ENCODE measurements around the gene CD44.
"Not testable (repeated sequence)": the region's sequence is repeated elsewhere in the genome, so short reads cannot be mapped to it uniquely, and the experiment has no call there.

CD44 gene

DNA sequence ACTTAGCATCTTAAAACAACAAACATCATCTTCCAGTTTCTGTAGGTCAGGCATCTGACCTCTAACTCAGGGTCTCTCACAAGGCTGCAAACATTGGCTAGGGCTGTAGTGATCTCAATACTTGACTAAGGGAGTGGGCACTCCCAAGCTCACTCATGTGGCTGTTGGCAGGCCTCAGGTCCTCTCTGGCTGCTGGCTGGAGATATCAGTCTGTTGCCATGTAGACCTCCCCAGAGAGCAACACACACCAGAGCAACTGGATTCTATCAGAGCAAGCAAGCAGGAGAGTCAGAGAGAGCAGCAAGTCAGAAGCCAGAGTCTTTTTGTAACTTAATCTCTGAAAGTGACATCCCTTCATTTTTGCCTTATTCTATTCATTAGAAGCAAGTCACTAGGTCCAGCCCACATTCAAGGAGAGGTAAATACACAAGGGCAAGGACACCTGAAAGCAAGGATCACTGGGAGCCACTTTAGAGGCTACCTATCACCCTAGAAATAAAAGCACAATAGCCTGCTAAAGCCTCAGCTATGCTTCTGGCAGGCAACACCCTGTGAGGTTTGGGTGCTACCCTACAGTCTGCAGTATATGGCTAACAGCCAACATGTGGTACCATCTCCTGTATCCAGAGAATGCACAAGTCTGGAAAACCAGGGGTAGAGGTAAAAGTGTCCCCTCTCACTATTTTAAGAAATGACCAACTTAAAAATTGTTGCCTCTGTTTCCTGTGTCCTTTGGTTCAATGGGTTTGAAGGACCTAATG is 33.5 kb upstream of the CD44 start:
- Histone ChIP-seq H3K4me3 (ENCODE audit: low read length) (no peak overlapping the region), H3K27me3 (ENCODE audit: insufficient read depth, low read length) (no peaks in the 10 kb centered on the region), H3K9me3 (ENCODE audit: low read length) (no peaks in the 10 kb centered on the region), H3K36me3 (ENCODE audit: insufficient read depth, low read length) (no peaks in the 10 kb centered on the region), H3K4me1 (ENCODE audit: insufficient read depth, low read length) (no peaks in the 10 kb centered on the region), H2AFZ (ENCODE audit: low read depth, low read length) (no peak overlapping the region)

DNA sequence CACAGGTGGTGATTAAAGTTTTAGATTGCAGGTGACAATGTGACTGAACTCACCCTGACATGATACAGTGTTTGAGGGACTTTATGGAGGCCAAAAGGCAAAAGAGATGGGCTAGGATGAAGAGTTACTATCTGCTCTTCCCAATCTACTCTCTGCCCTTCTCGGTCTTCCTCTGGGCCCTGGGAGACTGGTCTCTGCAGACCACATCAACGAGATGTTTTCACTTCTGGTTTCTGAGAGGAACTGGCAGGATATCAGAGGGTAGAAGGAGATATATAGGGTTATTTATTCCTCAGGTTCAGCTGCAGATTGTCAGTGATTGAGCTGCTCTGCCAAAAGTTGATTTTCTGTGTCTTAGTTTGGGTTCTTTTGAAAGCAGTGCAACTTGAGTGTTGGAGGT is 32.4 kb upstream of the CD44 start:
- no peaks in the 10 kb centered on the region for H3K36me3 ChIP-seq (ENCODE audit: insufficient read depth, low read length)
- H3K4me1 ChIP-seq (ENCODE audit: insufficient read depth, low read length), result no peaks in the 10 kb centered on the region
- H3K4me3 ChIP-seq (ENCODE audit: low read length), result no peak overlapping the region
- no peak overlapping the region for H2AFZ ChIP-seq (ENCODE audit: low read depth, low read length)
- no peaks in the 10 kb centered on the region for H3K27me3 ChIP-seq (ENCODE audit: insufficient read depth, low read length)
- H3K9me3 ChIP-seq (ENCODE audit: low read length), result no peaks in the 10 kb centered on the region

DNA sequence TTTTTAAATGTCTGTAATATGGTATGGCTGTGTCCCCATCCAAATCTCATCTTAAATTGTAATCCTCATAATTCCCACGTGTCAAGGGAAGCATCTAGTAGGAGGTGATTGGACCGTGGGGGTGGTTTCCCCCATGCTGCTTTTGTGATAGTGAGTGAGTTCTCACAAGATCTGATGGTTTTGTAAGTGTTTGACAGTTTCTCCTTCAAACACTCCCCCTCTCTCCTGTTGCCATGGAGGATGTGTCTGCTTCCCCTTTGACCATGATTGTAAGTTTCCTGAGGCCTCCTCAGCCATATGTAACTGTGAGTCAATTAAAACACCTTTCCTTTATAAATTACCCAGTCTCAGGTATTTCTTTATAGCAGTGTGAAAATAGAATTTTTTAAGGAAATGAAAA is 31.1 kb upstream of the CD44 start:
- no peaks in the 10 kb centered on the region for H3K4me1 ChIP-seq (ENCODE audit: insufficient read depth, low read length)
- H3K36me3 ChIP-seq (ENCODE audit: insufficient read depth, low read length), result no peaks in the 10 kb centered on the region
- peaks cover 3% of the 10 kb centered on the region for H3K27me3 ChIP-seq (ENCODE audit: insufficient read depth, low read length)
- H2AFZ ChIP-seq (ENCODE audit: low read depth, low read length), result no peak overlapping the region
- no peaks in the 10 kb centered on the region for H3K9me3 ChIP-seq (ENCODE audit: low read length)
- H3K4me3 ChIP-seq (ENCODE audit: low read length), result no peak overlapping the region

DNA sequence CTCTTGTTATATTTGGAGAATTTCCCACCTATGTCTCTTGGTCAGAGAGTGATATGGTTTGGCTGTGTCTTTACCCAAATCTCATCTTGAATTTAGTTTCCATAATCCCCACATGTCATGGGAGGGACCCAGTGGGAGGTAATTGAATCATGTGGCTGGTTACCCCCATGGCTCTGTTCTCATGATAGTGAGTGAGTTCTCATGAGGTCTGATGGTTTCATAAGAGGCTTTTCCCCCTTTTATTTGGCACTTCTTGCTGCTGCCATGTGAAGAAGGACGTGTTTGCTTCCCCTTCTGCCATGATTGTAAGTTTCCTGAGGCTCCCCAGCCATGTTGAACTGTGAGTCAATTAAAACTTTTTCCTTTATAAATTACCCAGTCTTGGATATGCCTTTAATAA is 30.6 kb upstream of the CD44 start:
- not testable (repeated sequence) for H3K4me1 ChIP-seq (ENCODE audit: insufficient read depth, low read length); H3K4me3 ChIP-seq (ENCODE audit: low read length); H3K9me3 ChIP-seq (ENCODE audit: low read length); H2AFZ ChIP-seq (ENCODE audit: low read depth, low read length); H3K27me3 ChIP-seq (ENCODE audit: insufficient read depth, low read length); H3K36me3 ChIP-seq (ENCODE audit: insufficient read depth, low read length)

DNA sequence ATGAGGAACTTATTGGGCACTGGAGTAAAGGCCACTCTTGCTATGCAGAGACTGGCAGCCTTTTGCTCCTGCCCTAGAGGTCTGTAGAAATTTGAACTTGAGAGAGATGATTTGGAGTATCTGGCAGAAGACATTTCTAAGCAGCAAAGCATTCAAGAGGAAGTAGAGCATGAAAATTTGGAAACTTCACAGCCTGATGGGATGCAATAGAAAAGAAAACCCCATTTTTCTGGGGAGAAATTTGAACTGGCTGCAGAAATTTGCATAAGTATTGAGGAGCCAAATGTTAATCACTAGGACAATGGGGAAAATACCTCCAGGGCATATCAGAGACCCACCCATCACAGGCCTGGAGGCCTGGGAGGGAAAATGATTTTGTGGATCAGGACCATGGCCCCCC is 29.9 kb upstream of the CD44 start:
- H3K36me3 ChIP-seq (ENCODE audit: insufficient read depth, low read length), result no peaks in the 10 kb centered on the region
- peaks cover 5% of the 10 kb centered on the region for H3K27me3 ChIP-seq (ENCODE audit: insufficient read depth, low read length)
- H3K9me3 ChIP-seq (ENCODE audit: low read length), result no peaks in the 10 kb centered on the region
- H3K4me3 ChIP-seq (ENCODE audit: low read length), result no peak overlapping the region
- no peaks in the 10 kb centered on the region for H3K4me1 ChIP-seq (ENCODE audit: insufficient read depth, low read length)
- H2AFZ ChIP-seq (ENCODE audit: low read depth, low read length), result no peak overlapping the region

DNA sequence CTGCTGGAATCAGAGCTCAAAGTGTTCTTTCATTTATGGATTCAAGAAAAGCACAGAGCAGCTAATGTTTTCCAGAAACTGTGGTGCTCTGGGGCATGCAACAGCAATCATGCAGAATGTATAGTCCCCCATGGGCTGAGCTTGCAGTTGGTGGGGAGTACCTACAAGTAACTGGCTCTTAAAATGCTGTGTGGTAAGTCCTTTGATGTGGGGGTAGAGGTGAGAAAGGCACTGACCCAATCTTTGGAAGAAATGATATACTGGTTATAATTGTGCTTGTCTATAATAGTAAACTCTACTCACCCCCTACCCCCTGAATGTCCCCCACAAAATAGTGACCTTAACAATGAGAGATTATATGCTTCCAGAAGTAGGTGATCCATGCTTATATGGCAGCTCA is 29.1 kb upstream of the CD44 start:
- Histone ChIP-seq H3K27me3 (ENCODE audit: insufficient read depth, low read length) (peaks cover 5% of the 10 kb centered on the region), H3K9me3 (ENCODE audit: low read length) (no peaks in the 10 kb centered on the region), H3K4me3 (ENCODE audit: low read length) (no peak overlapping the region), H2AFZ (ENCODE audit: low read depth, low read length) (no peak overlapping the region), H3K4me1 (ENCODE audit: insufficient read depth, low read length) (no peaks in the 10 kb centered on the region), H3K36me3 (ENCODE audit: insufficient read depth, low read length) (no peaks in the 10 kb centered on the region)

DNA sequence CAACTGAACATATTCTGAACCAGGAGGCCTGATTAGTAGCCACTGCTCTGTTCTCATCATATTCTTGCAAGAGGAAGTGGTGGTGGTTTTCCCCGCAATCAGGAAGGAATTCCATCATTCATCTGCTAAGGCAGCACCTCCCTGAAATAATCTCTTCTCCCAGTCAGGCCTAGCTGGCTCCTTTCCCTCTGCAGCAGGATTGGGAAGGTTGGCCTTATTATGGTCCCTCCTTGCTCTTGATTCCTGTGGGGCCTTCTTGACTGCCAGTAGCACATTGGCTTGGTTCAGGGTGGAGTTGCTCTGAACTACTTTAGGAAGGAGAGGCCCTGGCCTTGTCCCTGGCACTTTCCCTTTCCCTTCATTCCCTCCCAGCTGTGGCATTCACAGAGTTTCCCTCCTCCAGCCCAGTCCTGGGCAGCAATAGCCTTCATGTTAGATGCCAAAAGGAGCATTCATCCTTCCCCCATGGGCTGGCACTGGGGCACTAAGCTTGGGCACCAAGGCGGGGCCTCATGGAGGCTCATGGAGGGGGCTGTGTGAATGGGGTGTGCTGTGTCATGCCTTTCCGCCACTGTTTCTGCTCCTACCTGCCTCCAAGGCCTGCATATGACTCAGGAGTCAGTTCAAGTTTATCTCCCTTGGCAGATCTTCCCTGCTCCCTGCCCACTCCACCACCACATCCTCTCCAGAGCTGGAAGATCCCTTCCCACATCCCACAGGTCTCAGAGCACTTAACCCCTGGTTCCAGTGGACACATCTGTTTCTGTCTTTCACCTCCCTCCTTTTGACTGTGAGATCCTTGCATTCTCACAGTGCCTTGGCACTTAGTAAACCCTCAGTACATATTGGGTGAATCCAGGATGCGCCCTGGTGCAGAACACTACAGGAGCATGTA is 27.6 kb upstream of the CD44 start:
- no peaks in the 10 kb centered on the region for H3K9me3 ChIP-seq (ENCODE audit: low read length)
- H2AFZ ChIP-seq (ENCODE audit: low read depth, low read length), result no peak overlapping the region
- no peaks in the 10 kb centered on the region for H3K4me1 ChIP-seq (ENCODE audit: insufficient read depth, low read length)
- H3K36me3 ChIP-seq (ENCODE audit: insufficient read depth, low read length), result no peaks in the 10 kb centered on the region
- H3K27me3 ChIP-seq (ENCODE audit: insufficient read depth, low read length), result peaks cover 5% of the 10 kb centered on the region
- H3K4me3 ChIP-seq (ENCODE audit: low read length), result no peak overlapping the region

DNA sequence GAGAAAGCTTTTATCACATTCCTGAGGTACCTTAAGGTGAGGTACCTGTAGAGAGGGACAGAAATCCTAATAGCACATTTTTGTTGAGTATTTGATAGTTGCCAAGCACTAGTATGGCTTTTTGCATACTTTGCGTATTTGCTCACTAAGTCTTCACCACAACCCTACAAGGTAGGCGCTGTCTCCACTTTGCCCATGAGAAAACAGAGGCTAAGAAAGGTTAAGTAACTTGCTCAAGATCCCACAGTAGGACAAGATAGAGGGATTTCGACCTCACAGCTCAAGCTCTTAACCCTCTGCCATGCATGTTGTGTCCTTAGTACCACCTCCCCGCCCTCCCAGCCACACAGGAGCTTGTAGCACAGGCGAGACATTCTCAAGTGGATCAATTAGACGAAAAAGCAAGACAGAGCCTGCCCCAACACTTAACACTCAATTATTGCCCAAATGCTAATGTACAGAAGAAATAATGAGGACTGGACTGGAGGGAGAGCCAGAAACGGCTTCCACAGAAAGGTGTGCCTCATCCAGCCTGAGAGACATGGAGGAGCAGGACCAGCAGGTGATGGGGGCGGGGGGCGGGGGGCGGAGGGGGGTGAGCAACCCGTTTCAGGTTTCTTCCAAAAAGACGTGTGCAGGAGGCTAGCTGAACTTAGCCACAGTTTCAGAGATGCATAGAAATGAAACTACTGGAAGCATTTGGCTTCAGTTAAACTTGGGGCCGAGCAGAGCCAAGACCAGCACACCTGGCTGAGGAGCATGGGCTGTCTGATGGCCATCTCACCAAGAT is 26.7 kb upstream of the CD44 start:
- Histone ChIP-seq H3K36me3 (ENCODE audit: insufficient read depth, low read length) (no peaks in the 10 kb centered on the region), H3K4me1 (ENCODE audit: insufficient read depth, low read length) (no peaks in the 10 kb centered on the region), H3K27me3 (ENCODE audit: insufficient read depth, low read length) (peaks cover 5% of the 10 kb centered on the region), H2AFZ (ENCODE audit: low read depth, low read length) (no peak overlapping the region), H3K9me3 (ENCODE audit: low read length) (no peaks in the 10 kb centered on the region), H3K4me3 (ENCODE audit: low read length) (no peak overlapping the region)

DNA sequence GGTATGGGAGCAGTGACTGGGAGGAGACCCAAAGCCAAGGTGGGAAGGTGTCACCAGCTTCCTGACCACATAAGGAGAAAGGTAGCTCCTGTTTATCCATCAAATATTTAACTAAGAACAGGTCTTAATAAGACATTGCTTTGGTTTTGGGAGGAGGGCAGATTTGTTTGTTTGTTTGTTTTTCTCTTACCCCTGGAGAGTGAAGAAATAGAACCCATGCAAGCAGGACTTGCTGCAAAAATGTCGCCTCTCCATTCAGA is 26.2 kb upstream of the CD44 start:
- Histone ChIP-seq H2AFZ (ENCODE audit: low read depth, low read length) (no peak overlapping the region), H3K9me3 (ENCODE audit: low read length) (no peaks in the 10 kb centered on the region), H3K27me3 (ENCODE audit: insufficient read depth, low read length) (peaks cover 5% of the 10 kb centered on the region), H3K4me3 (ENCODE audit: low read length) (no peak overlapping the region), H3K36me3 (ENCODE audit: insufficient read depth, low read length) (no peaks in the 10 kb centered on the region), H3K4me1 (ENCODE audit: insufficient read depth, low read length) (no peaks in the 10 kb centered on the region)

DNA sequence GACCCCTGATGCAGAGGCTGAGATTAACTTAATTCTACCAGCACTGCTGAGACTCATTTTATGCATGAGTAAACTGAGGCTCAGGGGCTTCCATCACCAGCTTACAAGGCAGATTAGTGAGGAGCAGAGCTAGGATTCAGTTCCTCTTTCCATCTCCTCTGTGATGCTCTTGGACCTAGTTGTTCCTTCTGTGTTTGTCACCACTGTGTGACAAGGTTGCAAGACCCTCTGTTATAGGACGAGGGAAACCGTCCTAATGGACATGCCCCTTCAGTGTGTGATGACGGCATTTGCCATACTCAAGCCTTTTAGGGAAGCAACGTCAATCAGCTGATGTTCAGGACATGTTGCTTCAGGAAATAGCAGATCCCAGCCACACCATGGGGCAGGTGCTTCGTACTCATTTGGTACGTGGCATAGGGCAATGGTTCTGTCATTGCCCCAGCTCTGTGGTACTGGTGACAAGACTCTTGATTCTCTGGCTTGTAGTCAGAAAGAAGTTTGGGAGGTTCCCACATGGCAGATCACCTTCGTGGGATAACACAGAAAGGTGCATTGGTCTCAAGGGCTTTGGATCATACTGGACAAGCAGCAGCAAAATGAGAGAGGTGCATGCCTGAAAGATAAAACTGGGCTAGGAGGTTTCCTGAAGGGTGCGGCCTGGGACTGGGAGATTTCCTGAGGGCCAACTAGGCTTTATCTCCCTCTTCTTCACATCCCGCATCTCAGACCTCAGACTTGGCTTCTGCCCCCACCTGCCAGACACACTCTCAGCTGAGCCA is 23.9 kb upstream of the CD44 start:
- no peak overlapping the region for H2AFZ ChIP-seq (ENCODE audit: low read depth, low read length)
- no peaks in the 10 kb centered on the region for H3K36me3 ChIP-seq (ENCODE audit: insufficient read depth, low read length)
- no peaks in the 10 kb centered on the region for H3K4me1 ChIP-seq (ENCODE audit: insufficient read depth, low read length)
- no peaks in the 10 kb centered on the region for H3K9me3 ChIP-seq (ENCODE audit: low read length)
- H3K4me3 ChIP-seq (ENCODE audit: low read length), result no peak overlapping the region
- peaks cover 9% of the 10 kb centered on the region for H3K27me3 ChIP-seq (ENCODE audit: insufficient read depth, low read length)

DNA sequence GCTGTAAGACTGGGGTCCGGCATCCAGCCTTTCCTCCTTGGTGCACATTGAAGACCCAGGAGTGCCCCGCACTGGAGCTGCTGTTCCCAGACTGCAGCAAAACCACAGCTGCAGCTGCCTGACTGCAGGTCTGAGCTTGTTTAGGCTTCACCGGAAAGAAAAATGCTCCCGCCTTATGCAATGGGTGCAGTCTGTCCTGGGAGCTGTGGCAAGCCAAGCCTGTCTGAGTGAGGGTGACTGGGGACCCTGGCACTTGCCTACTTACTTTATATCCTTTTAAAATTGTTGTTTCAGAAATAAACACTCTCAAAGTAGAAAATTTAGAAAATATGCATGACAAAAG is 23.3 kb upstream of the CD44 start:
- Histone ChIP-seq H3K4me3 (ENCODE audit: low read length) (no peak overlapping the region), H3K27me3 (ENCODE audit: insufficient read depth, low read length) (peaks cover 12% of the 10 kb centered on the region), H3K9me3 (ENCODE audit: low read length) (no peaks in the 10 kb centered on the region), H3K4me1 (ENCODE audit: insufficient read depth, low read length) (no peaks in the 10 kb centered on the region), H2AFZ (ENCODE audit: low read depth, low read length) (no peak overlapping the region), H3K36me3 (ENCODE audit: insufficient read depth, low read length) (no peaks in the 10 kb centered on the region)

DNA sequence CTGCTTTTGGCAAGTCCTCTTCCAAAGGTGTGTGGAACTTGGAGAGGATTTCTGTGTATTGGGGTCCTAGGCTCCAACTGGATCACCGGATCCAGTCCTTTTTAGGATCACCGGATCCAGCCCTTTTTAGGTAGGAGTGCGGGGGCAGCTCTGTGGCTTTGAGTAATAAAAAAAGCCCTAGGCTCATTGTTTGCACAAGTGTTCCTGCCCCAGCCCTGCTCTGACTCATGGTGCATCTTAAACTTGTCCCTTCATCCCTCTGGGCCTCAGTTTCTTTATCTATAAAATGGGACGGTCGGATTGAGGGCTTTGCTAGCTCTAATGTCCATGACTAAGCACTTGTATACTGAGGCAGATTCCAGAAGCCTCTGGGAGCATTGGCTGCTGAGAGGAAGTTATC is 22.7 kb upstream of the CD44 start:
- H3K9me3 ChIP-seq (ENCODE audit: low read length), result no peaks in the 10 kb centered on the region
- no peak overlapping the region for H2AFZ ChIP-seq (ENCODE audit: low read depth, low read length)
- no peak overlapping the region for H3K4me3 ChIP-seq (ENCODE audit: low read length)
- no peaks in the 10 kb centered on the region for H3K36me3 ChIP-seq (ENCODE audit: insufficient read depth, low read length)
- no peaks in the 10 kb centered on the region for H3K4me1 ChIP-seq (ENCODE audit: insufficient read depth, low read length)
- H3K27me3 ChIP-seq (ENCODE audit: insufficient read depth, low read length), result peaks cover 13% of the 10 kb centered on the region
